ENCODE data around the gene CTNNA3. TPM values are rescaled to one million over a fixed set of nuclear protein-coding genes. Genes with fewer than 3 reads are reported as not detected.

Gene CTNNA3
- total RNA-seq, 1 donor from 2014 or later: 0.32 TPM

DNA sequence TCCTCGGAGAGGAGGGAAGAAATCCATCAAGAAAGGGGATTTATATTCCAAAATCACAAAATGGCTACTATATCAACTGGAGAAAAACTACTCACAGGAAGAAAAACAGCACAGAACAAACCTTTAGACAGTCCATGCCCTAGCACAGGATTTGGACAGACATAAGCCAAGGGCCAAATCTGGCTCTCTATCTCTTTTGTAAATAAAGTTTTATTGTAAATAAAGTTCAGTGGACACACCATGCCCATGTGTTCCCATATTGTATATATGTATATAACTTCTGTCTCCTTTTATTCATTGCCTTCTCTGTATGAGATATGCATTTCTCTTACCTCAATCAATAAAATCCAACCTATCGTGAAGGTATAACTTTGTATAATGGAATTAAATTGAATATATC, 1513.0 kb downstream of the CTNNA3 start:
- intact Hi-C loops (cut with micrococcal nuclease): no loop called here

DNA sequence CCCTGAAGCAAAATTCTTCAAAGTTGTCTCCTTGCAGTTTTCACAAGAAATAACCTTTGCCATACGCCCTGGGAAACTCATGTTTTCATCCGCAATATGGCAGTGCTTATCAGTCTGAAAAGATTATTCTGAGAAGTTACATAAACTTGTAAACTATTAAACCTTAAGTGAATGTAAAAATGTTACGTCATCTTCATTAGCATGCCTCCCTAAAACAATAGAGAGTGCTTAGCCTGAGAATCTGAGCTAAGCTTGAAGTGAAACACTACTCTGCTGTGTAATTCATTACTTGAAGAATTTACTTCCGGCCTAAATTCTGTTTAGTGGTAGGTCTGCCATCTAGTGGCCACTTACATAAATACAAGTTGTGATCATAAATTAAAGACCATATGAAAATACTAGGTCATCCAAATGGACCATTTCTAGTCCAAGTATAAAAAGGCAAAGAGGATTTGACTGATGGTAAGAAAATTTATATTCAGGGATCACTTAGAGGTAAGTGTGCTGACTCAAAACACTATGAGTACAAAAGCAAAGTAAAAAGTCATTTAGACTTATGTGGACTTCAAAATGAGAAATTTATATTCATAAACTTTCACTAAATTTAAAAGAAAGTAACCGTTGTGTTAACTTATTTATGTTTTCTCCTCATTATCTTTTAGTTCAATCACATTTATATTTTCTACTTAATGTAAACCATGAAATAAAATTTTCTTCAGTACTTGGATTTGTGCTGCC, 1515.2 kb downstream of the CTNNA3 start:
- intact Hi-C loops (cut with micrococcal nuclease): no loop called here

DNA sequence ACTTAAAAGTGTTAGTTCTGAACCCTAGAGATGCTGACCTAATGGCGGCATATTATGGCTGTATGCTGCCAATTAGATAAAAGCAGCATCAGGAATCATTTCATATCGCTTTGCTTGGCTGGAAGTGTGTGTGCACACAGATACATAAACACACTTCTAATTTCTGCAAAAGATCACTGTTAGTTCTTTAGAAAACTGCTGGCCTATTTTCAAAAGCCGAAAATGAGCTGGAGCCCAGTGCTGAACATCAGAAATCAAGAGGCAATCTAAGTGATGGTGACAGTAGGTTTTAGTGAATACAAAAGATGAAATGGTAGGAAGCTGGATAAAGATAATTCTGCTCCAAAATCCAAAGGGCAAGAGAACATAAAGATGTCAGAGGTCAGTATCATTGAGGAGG, 1516.0 kb downstream of the CTNNA3 start:
- intact Hi-C loops (cut with micrococcal nuclease): no loop called here

DNA sequence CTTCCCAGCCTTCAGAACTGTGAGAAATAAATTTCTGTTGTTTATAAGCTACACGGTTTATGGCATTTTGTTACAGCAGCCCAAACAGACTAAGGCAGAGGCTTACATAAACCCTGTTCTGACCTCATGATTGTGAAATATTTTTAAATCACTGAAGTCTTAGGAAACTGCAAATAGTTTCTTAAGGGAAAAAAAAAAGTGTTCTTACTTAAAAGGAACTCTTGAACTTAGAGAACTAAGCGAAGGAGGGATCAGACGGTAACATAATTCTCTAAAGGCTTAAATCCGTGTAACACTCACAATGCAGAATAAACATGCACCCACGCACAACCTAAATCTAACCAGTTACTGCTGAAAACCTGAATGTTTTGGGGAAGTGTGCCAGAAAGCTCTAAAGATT, 1519.2 kb downstream of the CTNNA3 start:
- intact Hi-C loops (cut with micrococcal nuclease): no loop called here

DNA sequence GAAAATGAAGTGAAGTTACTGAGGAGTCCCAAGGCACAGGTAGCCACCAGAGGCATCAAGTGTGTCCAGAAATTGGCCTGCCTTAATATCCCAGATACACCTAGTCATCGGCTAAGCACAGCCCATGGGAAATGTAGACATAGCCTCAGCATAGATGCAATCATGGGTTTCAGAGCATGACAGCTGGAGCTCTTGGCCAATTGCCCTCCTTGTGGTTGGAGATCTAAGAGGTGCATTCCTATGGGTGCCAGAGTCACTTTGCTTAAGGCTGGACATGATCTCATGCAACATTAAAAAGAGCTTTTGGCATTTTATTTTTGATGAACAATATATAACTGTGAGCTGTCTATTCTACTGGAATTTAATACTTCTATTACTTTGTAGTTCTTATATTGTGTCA, 1528.2 kb downstream of the CTNNA3 start:
- intact Hi-C loops (cut with micrococcal nuclease): no loop called here

- intact Hi-C loops (cut with micrococcal nuclease): no loop called here
Observed at GRCh38 chr10:66162560-66163143, 1533.3 kb downstream of the CTNNA3 start.

DNA sequence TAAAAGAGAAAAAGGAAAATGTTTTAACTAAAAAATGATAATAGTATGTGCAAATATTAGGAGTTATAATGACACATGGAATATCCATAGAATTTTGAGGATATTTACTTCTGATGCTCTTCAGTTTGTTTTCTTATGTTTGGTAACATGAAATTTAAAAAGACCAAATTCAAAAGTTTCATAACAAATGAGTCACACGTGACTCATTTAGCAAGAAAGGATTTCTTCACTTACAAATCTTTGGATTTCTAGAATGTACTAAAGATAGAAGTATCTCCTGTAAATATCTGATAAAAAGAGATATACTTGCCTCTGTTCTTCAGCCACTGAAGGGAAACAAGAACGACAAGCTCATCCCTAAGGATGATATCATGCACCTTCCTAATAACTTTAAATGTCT, 1544.6 kb downstream of the CTNNA3 start:
- intact Hi-C loops (cut with micrococcal nuclease): no loop called here

GRCh38 chr10:66148312-66148711, 1547.7 kb downstream of the CTNNA3 start:
- intact Hi-C loops (cut with micrococcal nuclease): no loop called here

- intact Hi-C loops (cut with micrococcal nuclease): no loop called here
Observed at GRCh38 chr10:66144016-66144415, 1552.0 kb downstream of the CTNNA3 start.

- intact Hi-C loops (cut with micrococcal nuclease): no loop called here
Observed at GRCh38 chr10:66102756-66103155, 1593.2 kb downstream of the CTNNA3 start.

DNA sequence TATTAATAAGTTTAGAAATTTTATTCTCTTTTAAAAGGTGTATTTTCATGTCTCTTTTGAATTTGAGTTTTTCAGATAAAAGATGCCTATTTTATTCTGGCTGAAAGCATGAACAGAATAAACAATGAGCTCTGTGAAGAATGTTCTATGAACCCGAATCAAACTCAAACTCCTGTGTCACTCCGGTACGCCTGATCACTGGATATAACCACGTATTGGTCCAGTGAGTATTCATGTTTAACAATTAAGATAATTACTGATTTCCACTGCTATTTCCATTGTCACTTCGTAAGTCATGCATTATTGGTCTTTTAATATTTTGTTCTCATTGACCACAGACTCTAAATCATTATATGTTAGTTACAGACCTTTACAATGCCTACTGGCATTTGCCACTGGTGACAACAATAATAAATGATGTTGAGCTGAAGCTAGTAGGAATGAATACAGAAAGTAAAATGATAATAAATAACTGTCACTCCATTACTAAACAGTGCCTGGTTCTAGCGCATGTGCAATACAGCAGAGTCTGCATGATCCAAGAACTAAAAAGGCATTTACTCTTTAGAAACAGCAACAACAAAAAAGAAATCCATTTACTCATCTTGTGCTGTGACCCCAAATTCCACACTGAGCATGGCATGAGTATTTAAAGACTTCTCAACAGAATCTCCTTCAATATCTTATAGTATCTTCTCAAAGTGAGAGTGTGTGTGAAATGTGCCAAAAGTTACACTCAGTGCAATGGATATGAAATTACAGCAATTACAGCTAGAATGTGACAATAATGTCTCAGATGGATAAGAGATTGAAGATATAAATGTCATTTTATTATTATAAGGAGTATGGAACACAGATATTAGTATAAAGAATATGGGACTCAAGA, 1597.2 kb downstream of the CTNNA3 start:
- intact Hi-C loops (cut with micrococcal nuclease): no loop called here

DNA sequence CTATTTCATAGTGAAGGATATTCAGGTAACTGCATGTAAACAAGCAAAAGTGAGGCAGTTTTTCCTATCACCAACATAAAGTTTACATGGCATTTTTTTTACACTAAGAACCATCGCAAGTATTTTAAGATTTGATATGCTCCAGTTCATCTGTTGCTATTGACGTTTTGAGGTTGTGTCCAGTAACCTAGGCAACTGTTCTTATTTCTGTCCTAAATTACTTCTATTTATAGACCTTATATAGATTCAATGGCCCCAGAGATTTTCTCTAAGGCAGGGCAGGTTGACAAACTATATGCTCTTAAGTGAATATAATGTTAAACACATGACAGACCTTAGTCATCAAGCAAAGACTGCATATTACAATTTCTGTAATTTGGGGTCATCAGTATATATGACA, 1600.4 kb downstream of the CTNNA3 start:
- intact Hi-C loops (cut with micrococcal nuclease): no loop called here

DNA sequence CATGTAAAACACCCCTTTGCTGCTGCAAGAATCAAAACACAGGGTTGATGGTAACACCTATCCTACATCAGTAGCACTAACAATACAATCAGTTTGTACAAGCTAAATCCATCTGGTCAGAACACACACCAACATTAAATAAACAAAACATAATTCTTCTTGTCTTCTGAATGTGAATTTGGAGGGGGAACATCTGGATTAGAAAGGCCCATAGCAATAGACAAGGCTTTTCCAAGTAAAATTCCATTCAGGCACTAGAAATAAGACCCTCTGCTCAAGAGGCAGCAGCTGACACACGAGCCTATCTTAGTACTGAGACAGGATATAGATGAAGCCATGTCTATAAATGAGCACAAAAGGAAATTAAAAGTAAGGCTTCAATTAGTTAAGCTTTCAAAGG, 1610.1 kb downstream of the CTNNA3 start:
- intact Hi-C loops (cut with micrococcal nuclease): no loop called here

- intact Hi-C loops (cut with micrococcal nuclease): no loop called here
Observed at GRCh38 chr10:66071907-66072306, 1624.1 kb downstream of the CTNNA3 start.

- intact Hi-C loops (cut with micrococcal nuclease): loop anchor here (10.0 kb wide), 1 partner anchor 64 kb away; no protein-coding TSS in a partner anchor
Observed at GRCh38 chr10:66058594-66058993, 1637.4 kb downstream of the CTNNA3 start.

DNA sequence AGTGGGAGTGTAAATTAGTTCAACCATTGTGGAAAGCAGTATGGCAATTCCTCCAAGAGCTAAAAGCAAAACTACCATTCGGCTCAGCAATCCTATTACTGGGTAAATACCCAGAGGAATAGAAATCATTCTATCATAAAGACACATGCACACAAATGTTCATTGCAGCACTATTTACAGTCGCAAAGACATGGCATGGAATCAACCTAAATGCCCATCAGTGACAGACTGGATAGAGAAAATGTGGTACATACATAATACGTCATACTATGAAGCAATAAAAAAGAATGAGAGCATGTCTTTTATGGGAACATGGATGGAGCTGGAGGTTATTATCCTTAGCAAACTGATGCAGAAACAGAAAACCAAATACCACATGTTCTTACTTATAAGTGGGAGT, 1646.7 kb downstream of the CTNNA3 start:
- intact Hi-C loops (cut with micrococcal nuclease): no loop called here

DNA sequence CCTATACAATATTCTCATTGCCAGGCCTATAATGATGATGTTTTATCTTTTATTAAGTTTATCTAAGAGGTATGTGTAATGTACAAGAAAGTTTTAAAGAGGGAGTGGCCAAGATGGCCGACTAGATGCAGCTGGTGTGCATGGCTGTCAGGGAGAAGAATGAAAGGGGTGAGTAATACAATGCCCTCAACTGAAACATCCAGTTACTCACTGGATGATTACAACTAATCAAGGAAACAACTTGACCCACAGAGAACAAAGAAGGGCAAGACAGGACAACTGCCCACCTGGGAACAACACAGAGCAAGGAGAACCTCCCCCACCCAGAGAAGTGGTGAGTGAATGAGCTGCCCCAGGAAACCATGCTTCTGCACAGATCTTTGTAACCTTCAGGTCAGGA, 1650.1 kb downstream of the CTNNA3 start:
- intact Hi-C loops (cut with micrococcal nuclease): no loop called here

DNA sequence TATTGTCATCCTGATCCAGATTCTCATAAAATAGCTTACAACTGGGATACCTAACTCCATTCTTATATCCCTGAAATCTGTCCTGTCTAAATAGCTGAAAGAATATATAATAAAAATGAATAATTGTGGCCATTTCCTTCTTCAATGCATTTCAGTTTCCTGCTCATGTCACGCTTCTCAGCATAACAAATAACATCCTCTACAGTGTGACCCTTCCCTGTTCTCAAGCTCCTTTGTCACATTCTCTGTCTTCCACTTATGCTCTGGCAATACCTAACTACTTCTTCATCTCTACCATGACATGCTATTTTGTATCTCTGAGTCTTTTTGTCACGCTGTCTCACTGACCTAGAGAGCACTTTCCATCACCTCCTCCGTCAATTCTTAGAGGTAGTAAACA, 1654.2 kb downstream of the CTNNA3 start:
- intact Hi-C loops (cut with micrococcal nuclease): no loop called here

GRCh38 chr10:66038623-66039022, 1657.4 kb downstream of the CTNNA3 start:
- intact Hi-C loops (cut with micrococcal nuclease): no loop called here

DNA sequence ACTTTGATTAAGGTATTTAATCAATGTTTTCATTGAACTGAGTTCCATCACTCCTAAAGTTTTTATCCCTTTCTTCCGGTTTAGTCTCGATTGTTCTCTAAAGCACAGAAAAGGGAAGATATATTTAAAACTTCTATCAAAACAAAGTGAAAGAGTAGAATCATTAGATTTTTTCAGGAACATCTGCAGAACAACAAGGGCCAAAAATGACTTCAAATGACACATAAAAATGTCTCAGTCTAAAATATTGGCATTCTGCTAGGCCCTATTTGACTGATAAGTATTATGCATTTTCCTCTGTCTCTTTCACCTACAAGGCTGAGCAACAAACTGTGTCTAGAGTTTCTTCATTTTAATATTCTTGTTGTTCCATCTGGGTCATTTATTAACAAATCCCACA, 1669.7 kb downstream of the CTNNA3 start:
- intact Hi-C loops (cut with micrococcal nuclease): no loop called here

- intact Hi-C loops (cut with micrococcal nuclease): no loop called here
Observed at GRCh38 chr10:66025186-66025585, 1670.8 kb downstream of the CTNNA3 start.

DNA sequence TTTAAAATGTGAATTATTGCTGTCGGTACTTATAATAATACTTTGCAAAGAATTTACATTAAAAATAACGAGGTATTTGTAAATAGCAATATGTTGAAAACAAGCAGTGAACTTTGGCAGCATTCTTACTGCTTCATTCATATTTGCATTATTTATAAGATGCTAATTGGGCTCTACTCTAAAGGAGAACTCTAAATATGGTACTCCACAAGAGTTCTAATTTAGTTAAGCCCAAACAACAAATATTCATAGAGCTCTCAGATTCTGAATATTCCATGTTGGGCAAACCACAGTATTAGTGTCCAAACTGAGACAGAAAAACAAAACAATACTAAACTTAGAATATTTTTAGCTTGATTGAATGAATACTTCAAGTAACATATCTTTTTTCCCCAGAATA, 1674.6 kb downstream of the CTNNA3 start:
- intact Hi-C loops (cut with micrococcal nuclease): no loop called here
